Ishikawa (cell line): ENCODE measurements around the gene ITPR2.

ENCODE experiments used
- EP300 ChIP-seq: IDR thresholded peaks from 2 replicates; pipeline ENCODE4 v1.6.1; 2012; ENCODE audit warnings: borderline replicate concordance
- YY1 ChIP-seq: IDR thresholded peaks from 2 replicates; pipeline ENCODE4 v1.6.1; 2012; ENCODE audit warnings: low read depth

GRCh38 chr12:26711569-26711968 lies 121.4 kb downstream of the ITPR2 start:
- TF ChIP-seq EP300: no peak
- TF ChIP-seq YY1: no peak
